HepG2 (cell line): Measurements from ENCODE around the gene RNMT. TPM values are rescaled to one million over a fixed set of nuclear protein-coding genes. Genes with fewer than 3 reads are reported as not detected.

Experiments
- ATAC-seq: fragments of 200-7000 bp; cut with Tn5 transposase; 3 replicates; pipeline ENCODE4 v1.9.1; 2020; ENCODE audit warnings: mild to moderate bottlenecking, moderate library complexity
- BruUV-seq: library from RNA; stranded (reverse); fragments of 400-500 nt; replicated peaks from 2 replicates; lab custom pipeline; 2021; lab: Mats Ljungman, UMichigan
- CTCF ChIA-PET: fragments of 300-600 bp; formaldehyde crosslinking; extraction: SDS; loops from one replicate; lab custom pipeline; 2021; ENCODE audit warnings: low total read pairs, inconsistent platforms, low intra/inter-chr PET ratio; lab: Yijun Ruan, JAX
- POLR2A ChIA-PET: fragments of 350-600 bp; sonication (Branson Sonifier 250); formaldehyde crosslinking; loops from one replicate; lab custom pipeline; 2020; ENCODE audit warnings: antibody characterized with exemption, inconsistent platforms; lab: Yijun Ruan, JAX
- DNase-seq: peaks from one replicate; pipeline ENCODE4 v3.0.0-alpha.2; 2015; ENCODE audit warnings: low spot score
- FAIRE-seq: peaks from 3 replicates; lab custom pipeline; 2011; peaks lifted over from hg19 to GRCh38; lab: Jason Lieb, UNC
- H2AFZ ChIP-seq: one replicate; pipeline ENCODE4 v1.6.1; 2011; ENCODE audit warnings: low read length, inconsistent platforms
- H3K27ac ChIP-seq: fragments of 300-600 bp; 3 replicates; pipeline ENCODE4 v1.8.0; 2011; ENCODE audit warnings: mixed run types, mild to moderate bottlenecking, mixed read lengths, low read length, inconsistent platforms; ENCODE audit not compliant: insufficient read depth; ENCODE audit errors: extremely low read length
- H3K27me3 ChIP-seq, 2 experiments: fragments of 200-600 bp in 1 of 2; 2 replicates in 1 of 2; 3 replicates in 1 of 2; pipeline versions ENCODE4 v1.6.0 to v1.8.0; 2011; ENCODE audit warnings: low read length in 2 of 2, mild to moderate bottlenecking in 2 of 2, moderate library complexity in 2 of 2, inconsistent platforms in 1 of 2; ENCODE audit not compliant: insufficient read depth in 2 of 2, control insufficient read depth in 1 of 2
- H3K36me3 ChIP-seq, 2 experiments: fragments of 200-600 bp in 1 of 2; replicated peaks in 1 of 2; 2 replicates in 1 of 2; 3 replicates in 1 of 2; pipeline versions ENCODE4 v1.5.1 to v1.8.0; 2011; ENCODE audit warnings: low read length in 2 of 2, inconsistent platforms in 1 of 2; ENCODE audit not compliant: insufficient read depth in 2 of 2, control insufficient read depth in 1 of 2
- H3K4me1 ChIP-seq: 2 replicates; pipeline ENCODE4 v1.5.1; 2012; ENCODE audit warnings: low read length, inconsistent platforms; ENCODE audit not compliant: insufficient read depth
- H3K4me2 ChIP-seq: 2 replicates; pipeline ENCODE4 v1.6.0; 2011; ENCODE audit warnings: low read depth, low read length, inconsistent platforms
- H3K4me3 ChIP-seq, 3 experiments: fragments of 200-600 bp in 1 of 3; sonication (generic), shearing (Covaris generic) in 1 of 3; replicated peaks in 1 of 3; 2 replicates each; pipeline ENCODE4 v1.5.1; 2011 to 2016; ENCODE audit warnings: low read length in 3 of 3, inconsistent platforms in 2 of 3, low read depth in 2 of 3, mild to moderate bottlenecking in 2 of 3, control low read depth in 1 of 3, mixed read lengths in 1 of 3; ENCODE audit not compliant: insufficient read depth in 1 of 3
- H3K79me2 ChIP-seq: one replicate; pipeline ENCODE4 v1.6.1; 2011; ENCODE audit warnings: low read length, inconsistent platforms; ENCODE audit not compliant: insufficient read depth
- H3K9ac ChIP-seq: 2 replicates; pipeline ENCODE4 v1.6.0; 2011; ENCODE audit warnings: mild to moderate bottlenecking, low read depth, low read length, inconsistent platforms; ENCODE audit not compliant: insufficient read depth
- H3K9me3 ChIP-seq: 2 replicates; pipeline ENCODE4 v1.5.1; 2012; ENCODE audit warnings: mild to moderate bottlenecking, low read length
- H4K20me1 ChIP-seq: 2 replicates; pipeline ENCODE4 v1.6.0; 2011; ENCODE audit warnings: inconsistent platforms, mild to moderate bottlenecking, low read length, moderate library complexity; ENCODE audit not compliant: insufficient read depth
- ARNT ChIP-seq: fragments of 450-650 bp; IDR thresholded peaks from 2 replicates; pipeline ENCODE4 v1.6.1; 2017
- CHD4 ChIP-seq: fragments of 200-600 bp; sonication (generic); IDR thresholded peaks from 2 replicates; pipeline ENCODE4 v1.7.0; 2017; ENCODE audit warnings: mild to moderate bottlenecking, low read length, borderline replicate concordance
- CREM ChIP-seq, 2 experiments: sonication (generic) in 1 of 2; formaldehyde crosslinking in 1 of 2; IDR thresholded peaks; 2 replicates each; pipeline versions ENCODE4 v1.4.0 to v1.6.1; 2016 to 2020; ENCODE audit warnings: antibody characterized with exemption in 1 of 2, mild to moderate bottlenecking in 1 of 2, missing genetic modification reagents in 1 of 2
- DNMT3B ChIP-seq: conservative IDR thresholded peaks from 2 replicates; pipeline ENCODE4 v1.6.1; 2016; ENCODE audit warnings: missing biosample characterization, control low read depth
- GABPA ChIP-seq, 2 experiments: IDR thresholded peaks; 2 replicates each; pipeline ENCODE4 v1.6.1; 2011 to 2016; ENCODE audit warnings: low read depth in 2 of 2, low read length in 1 of 2, missing biosample characterization in 1 of 2, missing genetic modification characterization in 1 of 2
- MZF1 ChIP-seq: sonication (generic); formaldehyde crosslinking; IDR thresholded peaks from 2 replicates; pipeline ENCODE4 v1.8.1; 2023; ENCODE audit warnings: mild to moderate bottlenecking, missing genetic modification reagents, borderline replicate concordance
- POLR2A ChIP-seq, 2 experiments: IDR thresholded peaks; 2 replicates each; pipeline ENCODE4 v1.6.1; 2011; ENCODE audit warnings: low read depth in 2 of 2, low read length in 2 of 2, mild to moderate bottlenecking in 1 of 2, moderate library complexity in 1 of 2; ENCODE audit not compliant: insufficient read depth in 1 of 2
- PRMT3 ChIP-seq: sonication (generic); formaldehyde crosslinking; IDR thresholded peaks from 2 replicates; pipeline ENCODE4 v1.8.1; 2022; ENCODE audit warnings: low read depth, mild to moderate bottlenecking, moderate library complexity, missing genetic modification reagents, borderline replicate concordance
- SNAI1 ChIP-seq: sonication (generic); formaldehyde crosslinking; IDR thresholded peaks from 2 replicates; pipeline ENCODE4 v1.5.0; 2020; ENCODE audit warnings: mild to moderate bottlenecking, missing genetic modification reagents, borderline replicate concordance
- ZEB1 ChIP-seq: IDR thresholded peaks from 2 replicates; pipeline ENCODE4 v1.6.1; 2012; ENCODE audit warnings: mild to moderate bottlenecking, low read depth, inconsistent platforms; ENCODE audit not compliant: insufficient replicate concordance
- ZNF253 ChIP-seq: sonication (generic); formaldehyde crosslinking; IDR thresholded peaks from 2 replicates; pipeline ENCODE4 v1.8.0; 2022; ENCODE audit warnings: mild to moderate bottlenecking, missing genetic modification reagents, borderline replicate concordance
- ZNF292 ChIP-seq: sonication (generic); formaldehyde crosslinking; IDR thresholded peaks from 2 replicates; pipeline ENCODE4 v1.8.1; 2022; ENCODE audit warnings: mild to moderate bottlenecking, low read depth, missing genetic modification reagents, borderline replicate concordance
- ZNF331 ChIP-seq: sonication (generic); formaldehyde crosslinking; IDR thresholded peaks from 2 replicates; pipeline ENCODE4 v1.4.0; 2020; ENCODE audit warnings: missing genetic modification reagents
- ZNF343 ChIP-seq: sonication (generic); formaldehyde crosslinking; IDR thresholded peaks from 2 replicates; pipeline ENCODE4 v1.4.0; 2020; ENCODE audit warnings: mild to moderate bottlenecking, missing genetic modification reagents
- ZNF503 ChIP-seq: sonication (generic); formaldehyde crosslinking; IDR thresholded peaks from 2 replicates; pipeline ENCODE4 v1.4.0; 2020; ENCODE audit warnings: missing genetic modification reagents
- ZNF878 ChIP-seq: sonication (generic); formaldehyde crosslinking; IDR thresholded peaks from 2 replicates; pipeline ENCODE4 v1.8.1; 2023; ENCODE audit warnings: mild to moderate bottlenecking, missing genetic modification reagents, moderate library complexity
- WGBS: methylation state at CpG from one replicate; pipeline ENCODE4 v1.1.6; 2017; ENCODE audit warnings: low lambda C conversion rate; 5-methylcytosine and 5-hydroxymethylcytosine counted together
- in situ Hi-C: cut with HindIII; loops from 2 replicates; pipeline ENCODE4 v1.10.0; 2017; ENCODE audit warnings: low pct_unique_long_range_greater_than_20kb; ENCODE audit not compliant: extremely low pct_ligation_motif_present
- intact Hi-C: fragments of 100-400 bp; cut with micrococcal nuclease; formaldehyde crosslinking; loops from one replicate; pipeline ENCODE4 v1.10.0; 2022; ENCODE audit not compliant: unreplicated experiment
- polyA plus RNA-seq, 8 experiments: library from polyadenylated mRNA; depleted of rRNA in 3 of 8; stranded (reverse) in 7 of 8; unstranded in 1 of 8; fragments of >200 nt; fragmentation: Illumina TruSeq in 4 of 8; extraction: Trizol in 4 of 8; gene quantifications; 2 replicates each; pipeline versions ENCODE4 v1.2.1 to v1.2.3, GENCODE V29; 2011 to 2016; ENCODE audit warnings: low read depth in 4 of 8, missing spikeins in 1 of 8, mixed read lengths in 1 of 8; ENCODE audit not compliant: insufficient read depth in 1 of 8
- total RNA-seq, 5 experiments: library from RNA; depleted of rRNA; stranded (reverse); fragments of >200 nt; fragmentation: Illumina TruSeq; extraction: Trizol; gene quantifications; 2 replicates each; pipeline ENCODE4 v1.2.3, GENCODE V29; 2016; ENCODE audit warnings: low read depth in 1 of 5
- TF ChIP-seq, protein P1 (sequence below): sonication (generic); formaldehyde crosslinking; IDR thresholded peaks from 2 replicates; pipeline ENCODE4 v1.4.0; 2020; ENCODE audit warnings: mild to moderate bottlenecking, missing genetic modification reagents
- TF ChIP-seq, protein P2 (sequence below): sonication (generic); formaldehyde crosslinking; IDR thresholded peaks from 2 replicates; pipeline ENCODE4 v1.4.0; 2020; ENCODE audit warnings: low read depth, mild to moderate bottlenecking, missing genetic modification reagents

The RNMT gene
- total and polyA plus RNA-seq, 2 of the 13 experiments (the other 11 are each of a cell fraction or from before 2014, with no cell fraction given): 22.9 to 24.4 TPM

GRCh38 chr18:13725566-13726231 lies 774 bp upstream of the RNMT start:
- Histone ChIP-seq H3K4me1 (peaks cover 72% of the 10 kb centered on the region), H3K9ac (peak overlapping the region; percentile 88), H3K27ac (peak overlapping the region; percentile 91), H3K4me3 (peak overlapping the region; percentile 85 to 95 (median 90)), H3K27me3 (no peaks in the 10 kb centered on the region; a peak in 1 of 5 replicates), H3K36me3 (peaks cover 0 to 6% of the 10 kb centered on the region in 2 experiments; a peak in 2 of 5 replicates), H3K4me2 (peak overlapping the region; percentile 81), H2AFZ (no peak overlapping the region), H3K9me3 (no peaks in the 10 kb centered on the region), H4K20me1 (peaks cover 27% of the 10 kb centered on the region), H3K79me2 (peaks cover 95% of the 10 kb centered on the region)
- DNase-seq (peak; percentile 16), ATAC-seq (peak; percentile 10), FAIRE-seq (no peak)
- WGBS: 1% methylated on average over 18 of the region's 35 CpGs
- POLR2A ChIA-PET: interaction anchor here (1.2 to 1.9 kb wide), 4 partner anchors 10 to 26 kb away, joined by 3 to 6 read pairs (median 6); no protein-coding TSS in a partner anchor
- intact Hi-C loops (loop anchor here (5.0 kb wide), 1 partner anchor 168 kb away; no protein-coding TSS in a partner anchor), in situ Hi-C loops (no loop called here)
- CTCF ChIA-PET: no interaction called here
- BruUV-seq: no TSS peak
- TF ChIP-seq, protein P1, sequence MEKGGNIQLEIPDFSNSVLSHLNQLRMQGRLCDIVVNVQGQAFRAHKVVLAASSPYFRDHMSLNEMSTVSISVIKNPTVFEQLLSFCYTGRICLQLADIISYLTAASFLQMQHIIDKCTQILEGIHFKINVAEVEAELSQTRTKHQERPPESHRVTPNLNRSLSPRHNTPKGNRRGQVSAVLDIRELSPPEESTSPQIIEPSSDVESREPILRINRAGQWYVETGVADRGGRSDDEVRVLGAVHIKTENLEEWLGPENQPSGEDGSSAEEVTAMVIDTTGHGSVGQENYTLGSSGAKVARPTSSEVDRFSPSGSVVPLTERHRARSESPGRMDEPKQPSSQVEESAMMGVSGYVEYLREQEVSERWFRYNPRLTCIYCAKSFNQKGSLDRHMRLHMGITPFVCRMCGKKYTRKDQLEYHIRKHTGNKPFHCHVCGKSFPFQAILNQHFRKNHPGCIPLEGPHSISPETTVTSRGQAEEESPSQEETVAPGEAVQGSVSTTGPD: no peak
- TF ChIP-seq, protein P2, sequence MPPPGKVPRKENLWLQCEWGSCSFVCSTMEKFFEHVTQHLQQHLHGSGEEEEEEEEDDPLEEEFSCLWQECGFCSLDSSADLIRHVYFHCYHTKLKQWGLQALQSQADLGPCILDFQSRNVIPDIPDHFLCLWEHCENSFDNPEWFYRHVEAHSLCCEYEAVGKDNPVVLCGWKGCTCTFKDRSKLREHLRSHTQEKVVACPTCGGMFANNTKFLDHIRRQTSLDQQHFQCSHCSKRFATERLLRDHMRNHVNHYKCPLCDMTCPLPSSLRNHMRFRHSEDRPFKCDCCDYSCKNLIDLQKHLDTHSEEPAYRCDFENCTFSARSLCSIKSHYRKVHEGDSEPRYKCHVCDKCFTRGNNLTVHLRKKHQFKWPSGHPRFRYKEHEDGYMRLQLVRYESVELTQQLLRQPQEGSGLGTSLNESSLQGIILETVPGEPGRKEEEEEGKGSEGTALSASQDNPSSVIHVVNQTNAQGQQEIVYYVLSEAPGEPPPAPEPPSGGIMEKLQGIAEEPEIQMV (CRISPR knock-in tag): 0 out of 2 replicates have a peak, but pooled peaks have one; percentile 11
- TF ChIP-seq ZNF253 (CRISPR knock-in tag) (0 out of 2 replicates have a peak, but pooled peaks have one; percentile 6), GABPA (IDR thresholded peaks at IDR 0.05; ENCODE audit: low read depth, low read length) (no peak), GABPA (CRISPR knock-in tag; IDR thresholded peaks at IDR 0.05; ENCODE audit: low read depth) (peak; percentile 13; the same call in 1 of the 2 replicates), CHD4 (no peak), DNMT3B (no peak), POLR2A (IDR thresholded peaks at IDR 0.05; ENCODE audit: insufficient read depth in 1 of 2, low read depth in 2 of 2, low read length in 2 of 2) (0 out of 4 replicates have a peak, but pooled peaks of 1 of the 2 experiments have one; percentile 20), PRMT3 (CRISPR knock-in tag) (0 out of 2 replicates have a peak, but pooled peaks have one; percentile 52), ZEB1 (peak; percentile 67), ARNT (no peak), SNAI1 (CRISPR knock-in tag) (0 out of 2 replicates have a peak, but pooled peaks have one; percentile 21), CREM (IDR thresholded peaks at IDR 0.05) (no peak), CREM (CRISPR knock-in tag; IDR thresholded peaks at IDR 0.05) (no peak), ZNF503 (peak; percentile 8; the same call in 1 of the 2 replicates), ZNF292 (no peak), MZF1 (CRISPR knock-in tag) (no peak), ZNF878 (CRISPR knock-in tag) (0 out of 2 replicates have a peak, but pooled peaks have one; percentile 55), ZNF331 (CRISPR knock-in tag) (no peak), ZNF343 (CRISPR knock-in tag) (no peak)
